ENCODE results near the gene SH3BGR.
A peak's percentile ranks its signal among the peaks of the same experiment; 100 is the strongest.

SH3BGR gene

DNA sequence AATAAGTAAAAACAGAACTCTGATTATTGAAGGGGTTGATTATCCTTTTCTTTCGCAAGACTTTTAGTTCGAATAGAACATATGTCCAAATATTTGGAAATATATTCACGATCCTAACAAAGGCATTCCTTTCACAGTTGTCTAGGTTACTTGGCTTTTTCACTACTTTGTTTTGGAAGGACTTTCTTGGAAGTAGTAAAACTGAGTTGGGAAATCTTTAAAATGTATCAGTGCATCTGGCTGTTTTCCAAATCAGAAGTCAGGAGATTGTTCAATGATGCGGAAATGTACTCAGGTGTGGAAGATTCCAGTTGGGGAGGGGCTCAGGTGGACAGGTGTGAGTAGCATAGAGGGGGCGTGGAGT, 67.1 kb downstream of the SH3BGR start:
- Histone ChIP-seq H3K79me2 (ENCODE audit: insufficient read depth, low read length) (no peaks in the 10 kb centered on the region), H3K4me2 (ENCODE audit: low read depth, low read length, poor library complexity, severe bottlenecking) (no peak overlapping the region), H3K9ac (ENCODE audit: low read depth, low read length, poor library complexity, severe bottlenecking) (no peak overlapping the region), H3K36me3 (ENCODE audit: insufficient read depth, low read length) (no peaks in the 10 kb centered on the region), H3F3A (ENCODE audit: low read depth) (no peaks in the 10 kb centered on the region), H3K9me2 (replicated peaks; ENCODE audit: low read depth, low read length) (no peaks in the 10 kb centered on the region), H2AFZ (ENCODE audit: low read length) (0 out of 2 replicates have a peak overlapping the region, but pooled peaks have one; percentile 38), H3K27me3 (ENCODE audit: insufficient read depth, low read length, poor library complexity, severe bottlenecking) (no peaks in the 10 kb centered on the region), H3K4me1 (ENCODE audit: insufficient read depth, low read length, poor library complexity, severe bottlenecking) (no peaks in the 10 kb centered on the region), H4K20me1 (ENCODE audit: insufficient read depth, low read length, poor library complexity, severe bottlenecking) (no peaks in the 10 kb centered on the region), H3K9me3 (ENCODE audit: insufficient read depth, low read depth, low read length) (no peaks in the 10 kb centered on the region), H3K4me3 (ENCODE audit: low read length, poor library complexity, severe bottlenecking) (no peak overlapping the region)
- TF ChIP-seq, protein P1, sequence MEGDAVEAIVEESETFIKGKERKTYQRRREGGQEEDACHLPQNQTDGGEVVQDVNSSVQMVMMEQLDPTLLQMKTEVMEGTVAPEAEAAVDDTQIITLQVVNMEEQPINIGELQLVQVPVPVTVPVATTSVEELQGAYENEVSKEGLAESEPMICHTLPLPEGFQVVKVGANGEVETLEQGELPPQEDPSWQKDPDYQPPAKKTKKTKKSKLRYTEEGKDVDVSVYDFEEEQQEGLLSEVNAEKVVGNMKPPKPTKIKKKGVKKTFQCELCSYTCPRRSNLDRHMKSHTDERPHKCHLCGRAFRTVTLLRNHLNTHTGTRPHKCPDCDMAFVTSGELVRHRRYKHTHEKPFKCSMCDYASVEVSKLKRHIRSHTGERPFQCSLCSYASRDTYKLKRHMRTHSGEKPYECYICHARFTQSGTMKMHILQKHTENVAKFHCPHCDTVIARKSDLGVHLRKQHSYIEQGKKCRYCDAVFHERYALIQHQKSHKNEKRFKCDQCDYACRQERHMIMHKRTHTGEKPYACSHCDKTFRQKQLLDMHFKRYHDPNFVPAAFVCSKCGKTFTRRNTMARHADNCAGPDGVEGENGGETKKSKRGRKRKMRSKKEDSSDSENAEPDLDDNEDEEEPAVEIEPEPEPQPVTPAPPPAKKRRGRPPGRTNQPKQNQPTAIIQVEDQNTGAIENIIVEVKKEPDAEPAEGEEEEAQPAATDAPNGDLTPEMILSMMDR (conservative IDR thresholded peaks at IDR 0.05; ENCODE audit: low read length) = no peak
- TF ChIP-seq EZH2phosphoT487 (IDR thresholded peaks at IDR 0.05; ENCODE audit: borderline replicate concordance) = no peak

DNA sequence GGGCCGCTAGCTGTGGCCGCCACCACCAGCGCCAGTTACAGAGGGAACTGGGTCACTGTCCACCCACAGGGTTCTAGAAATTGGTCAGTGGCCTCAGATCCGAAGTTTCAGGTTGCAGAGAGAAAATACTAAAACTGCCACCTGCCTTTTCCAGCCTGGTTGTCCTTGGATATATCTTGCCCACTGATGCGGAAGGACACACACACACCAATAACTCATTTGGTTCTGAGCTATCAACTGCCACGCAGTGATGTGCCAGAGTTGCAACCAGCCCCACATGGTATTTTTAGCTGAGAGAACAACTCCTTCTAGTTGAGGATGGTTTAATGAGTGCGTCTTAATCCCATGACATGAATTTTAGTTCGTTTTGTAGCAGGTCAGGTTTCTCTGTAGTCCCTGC, 68.1 kb downstream of the SH3BGR start:
- no peaks in the 10 kb centered on the region for H3F3A ChIP-seq (ENCODE audit: low read depth)
- H3K4me2 ChIP-seq (ENCODE audit: low read depth, low read length, poor library complexity, severe bottlenecking) = no peak overlapping the region
- H3K9me3 ChIP-seq (ENCODE audit: insufficient read depth, low read depth, low read length) = no peaks in the 10 kb centered on the region
- no peak overlapping the region for H3K4me3 ChIP-seq (ENCODE audit: low read length, poor library complexity, severe bottlenecking)
- H3K9ac ChIP-seq (ENCODE audit: low read depth, low read length, poor library complexity, severe bottlenecking) = no peak overlapping the region
- H3K36me3 ChIP-seq (ENCODE audit: insufficient read depth, low read length) = no peaks in the 10 kb centered on the region
- TF ChIP-seq EZH2phosphoT487 (IDR thresholded peaks at IDR 0.05; ENCODE audit: borderline replicate concordance) = no peak
- TF ChIP-seq, protein P1 (conservative IDR thresholded peaks at IDR 0.05; ENCODE audit: low read length) = no peak
- H4K20me1 ChIP-seq (ENCODE audit: insufficient read depth, low read length, poor library complexity, severe bottlenecking) = no peaks in the 10 kb centered on the region
- no peaks in the 10 kb centered on the region for H3K9me2 ChIP-seq (replicated peaks; ENCODE audit: low read depth, low read length)
- no peaks in the 10 kb centered on the region for H3K4me1 ChIP-seq (ENCODE audit: insufficient read depth, low read length, poor library complexity, severe bottlenecking)
- H3K79me2 ChIP-seq (ENCODE audit: insufficient read depth, low read length) = no peaks in the 10 kb centered on the region
- no peaks in the 10 kb centered on the region for H3K27me3 ChIP-seq (ENCODE audit: insufficient read depth, low read length, poor library complexity, severe bottlenecking)
- no peak overlapping the region for H2AFZ ChIP-seq (ENCODE audit: low read length)

DNA sequence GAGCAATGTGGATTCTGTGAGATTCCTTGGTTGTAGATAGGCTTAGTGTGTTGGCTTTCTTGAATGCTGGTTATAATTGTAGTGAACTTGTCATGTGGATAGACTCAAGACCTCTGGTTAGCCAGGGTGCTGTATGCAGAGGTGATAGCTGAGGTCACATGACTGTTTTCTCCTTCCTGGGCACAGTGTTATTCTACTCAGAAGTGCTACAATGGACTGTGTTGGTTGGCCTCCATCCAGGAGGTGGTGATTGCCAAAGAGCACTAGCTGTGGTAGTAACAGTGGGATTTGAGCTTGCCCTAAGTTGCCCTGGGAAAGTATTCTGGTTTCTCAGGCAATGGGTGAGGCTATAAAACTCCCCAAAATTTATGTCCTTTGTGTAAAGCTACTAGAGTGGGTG, 71.6 kb downstream of the SH3BGR start:
- Histone ChIP-seq H3K27me3 (ENCODE audit: insufficient read depth, low read length, poor library complexity, severe bottlenecking) (no peaks in the 10 kb centered on the region), H3K4me3 (ENCODE audit: low read length, poor library complexity, severe bottlenecking) (no peak overlapping the region), H3K9me3 (ENCODE audit: insufficient read depth, low read depth, low read length) (no peaks in the 10 kb centered on the region), H3K9ac (ENCODE audit: low read depth, low read length, poor library complexity, severe bottlenecking) (no peak overlapping the region), H3K9me2 (replicated peaks; ENCODE audit: low read depth, low read length) (no peaks in the 10 kb centered on the region), H2AFZ (ENCODE audit: low read length) (no peak overlapping the region), H3K79me2 (ENCODE audit: insufficient read depth, low read length) (no peaks in the 10 kb centered on the region), H3F3A (ENCODE audit: low read depth) (no peaks in the 10 kb centered on the region), H3K4me2 (ENCODE audit: low read depth, low read length, poor library complexity, severe bottlenecking) (no peak overlapping the region), H3K36me3 (ENCODE audit: insufficient read depth, low read length) (no peaks in the 10 kb centered on the region), H4K20me1 (ENCODE audit: insufficient read depth, low read length, poor library complexity, severe bottlenecking) (no peaks in the 10 kb centered on the region), H3K4me1 (ENCODE audit: insufficient read depth, low read length, poor library complexity, severe bottlenecking) (no peaks in the 10 kb centered on the region)
- TF ChIP-seq EZH2phosphoT487 (IDR thresholded peaks at IDR 0.05; ENCODE audit: borderline replicate concordance) = no peak
- TF ChIP-seq, protein P1 (conservative IDR thresholded peaks at IDR 0.05; ENCODE audit: low read length) = no peak
